ENCODE measurements around the gene FAM236B. TPM values are rescaled to one million over a fixed set of nuclear protein-coding genes. Genes with fewer than 3 reads are reported as not detected.
"Not testable (repeated sequence)": the region's sequence is repeated elsewhere in the genome, so short reads cannot be mapped to it uniquely, and the experiment has no call there.

The FAM236B gene
- total RNA-seq, 2 experiments from 2014 or later: not detected

- intact Hi-C loops (cut with micrococcal nuclease; ENCODE audit: unreplicated experiment); H3K4me3 ChIP-seq (ENCODE audit: low read depth, low read length, poor library complexity, severe bottlenecking); H3K4me1 ChIP-seq (ENCODE audit: insufficient read depth, low read length, poor library complexity, severe bottlenecking); H3K9me3 ChIP-seq (ENCODE audit: low read length); H3K4me2 ChIP-seq (ENCODE audit: low read length); H3K27ac ChIP-seq (ENCODE audit: low read depth, low read length, poor library complexity, severe bottlenecking); H4K20me1 ChIP-seq (ENCODE audit: insufficient read depth, low read length); DNase-seq (ENCODE audit: low spot score); H3K36me3 ChIP-seq (ENCODE audit: insufficient read depth, low read length); BruUV-seq (replicated peaks); CTCF ChIA-PET (ENCODE audit: unreplicated experiment); H3K9me2 ChIP-seq (ENCODE audit: insufficient read depth, low read length); H3K79me2 ChIP-seq (ENCODE audit: insufficient read depth, low read depth, low read length); H2AFZ ChIP-seq (ENCODE audit: low read length); POLR2A ChIA-PET: not testable (repeated sequence)
These were observed 36.9 kb downstream of the FAM236B start for GRCh38 chrX:72745546-72745945.

- BruUV-seq (replicated peaks): no TSS peak
- intact Hi-C loops (cut with micrococcal nuclease; ENCODE audit: unreplicated experiment): no loop called here
- H3K4me1 ChIP-seq (ENCODE audit: insufficient read depth, low read length, poor library complexity, severe bottlenecking): no peaks in the 10 kb centered on the region
- POLR2A ChIA-PET: no interaction called here
- no peaks in the 10 kb centered on the region for H3K9me2 ChIP-seq (ENCODE audit: insufficient read depth, low read length)
- no peaks in the 10 kb centered on the region for H3K36me3 ChIP-seq (ENCODE audit: insufficient read depth, low read length)
- H3K4me2 ChIP-seq (ENCODE audit: low read length): no peak overlapping the region
- H4K20me1 ChIP-seq (ENCODE audit: insufficient read depth, low read length): no peaks in the 10 kb centered on the region
- no peak overlapping the region for H3K4me3 ChIP-seq (ENCODE audit: low read depth, low read length, poor library complexity, severe bottlenecking)
- no peak for TF ChIP-seq CTCF (conservative IDR thresholded peaks at IDR 0.05; ENCODE audit: low read length)
- no peak for TF ChIP-seq EZH2phosphoT487 (IDR thresholded peaks at IDR 0.05; ENCODE audit: borderline replicate concordance, low read depth, low read length)
- H3K79me2 ChIP-seq (ENCODE audit: insufficient read depth, low read depth, low read length): no peaks in the 10 kb centered on the region
- H3K27ac ChIP-seq (ENCODE audit: low read depth, low read length, poor library complexity, severe bottlenecking): no peak overlapping the region
- CTCF ChIA-PET (ENCODE audit: unreplicated experiment): no interaction called here
- no peak for DNase-seq (ENCODE audit: low spot score)
- no peaks in the 10 kb centered on the region for H3K9me3 ChIP-seq (ENCODE audit: low read length)
- H2AFZ ChIP-seq (ENCODE audit: low read length): no peak overlapping the region
These were observed 46.9 kb downstream of the FAM236B start for GRCh38 chrX:72735561-72735960.

GRCh38 chrX:72733636-72734035 lies 48.8 kb downstream of the FAM236B start:
- H3K4me2 ChIP-seq (ENCODE audit: low read length); H3K4me3 ChIP-seq (ENCODE audit: low read depth, low read length, poor library complexity, severe bottlenecking); H3K79me2 ChIP-seq (ENCODE audit: insufficient read depth, low read depth, low read length); H3K4me1 ChIP-seq (ENCODE audit: insufficient read depth, low read length, poor library complexity, severe bottlenecking); POLR2A ChIA-PET; H3K36me3 ChIP-seq (ENCODE audit: insufficient read depth, low read length); H4K20me1 ChIP-seq (ENCODE audit: insufficient read depth, low read length); H2AFZ ChIP-seq (ENCODE audit: low read length); intact Hi-C loops (cut with micrococcal nuclease; ENCODE audit: unreplicated experiment); BruUV-seq (replicated peaks); CTCF ChIA-PET (ENCODE audit: unreplicated experiment); H3K9me3 ChIP-seq (ENCODE audit: low read length); H3K27ac ChIP-seq (ENCODE audit: low read depth, low read length, poor library complexity, severe bottlenecking); DNase-seq (ENCODE audit: low spot score); H3K9me2 ChIP-seq (ENCODE audit: insufficient read depth, low read length): not testable (repeated sequence)

Small RNA genes within 50 kb of the gene (small RNA-seq; reads per million reads assigned to genes)
- gene RNU1-112P: not detected

Other genes with a start within 250 kb of the FAM236B start
- 29.9 and 32.5 TPM in 2 replicates for gene HDAC8, start 209.8 kb downstream of the FAM236B start, total RNA-seq (2014; rRNA removed; shearing (Covaris generic))
- 35.7 and 40.0 TPM in 2 replicates for gene HDAC8, start 209.8 kb downstream of the FAM236B start, total RNA-seq (2022)
- gene PHKA1, start 68.4 kb downstream of the FAM236B start, total RNA-seq (2014; rRNA removed; shearing (Covaris generic)): 0.09 TPM in 1 of 2 replicates, not detected in the other
- gene PHKA1, start 68.4 kb downstream of the FAM236B start, total RNA-seq (2022): not detected in 2 replicates
- gene DMRTC1B, start 5.8 kb downstream of the FAM236B start, total RNA-seq (2014; rRNA removed; shearing (Covaris generic)): not detected in 2 replicates
- gene DMRTC1B, start 5.8 kb downstream of the FAM236B start, total RNA-seq (2022): not detected in 2 replicates
- not detected in 2 replicates for gene FAM236D, start 25.6 kb upstream of the FAM236B start, total RNA-seq (2014; rRNA removed; shearing (Covaris generic))
- not detected in 2 replicates for gene FAM236D, start 25.6 kb upstream of the FAM236B start, total RNA-seq (2022)
- gene FAM236C, start 130.0 kb upstream of the FAM236B start, total RNA-seq (2014; rRNA removed; shearing (Covaris generic)): not detected in 2 replicates
- gene FAM236C, start 130.0 kb upstream of the FAM236B start, total RNA-seq (2022): not detected in 2 replicates
- gene FAM236A, start 155.5 kb upstream of the FAM236B start, total RNA-seq (2014; rRNA removed; shearing (Covaris generic)): not detected in 2 replicates
- not detected in 2 replicates for gene FAM236A, start 155.5 kb upstream of the FAM236B start, total RNA-seq (2022)
- gene DMRTC1, start 161.2 kb upstream of the FAM236B start, total RNA-seq (2014; rRNA removed; shearing (Covaris generic)): not detected in 2 replicates
- not detected in 2 replicates for gene DMRTC1, start 161.2 kb upstream of the FAM236B start, total RNA-seq (2022)
- not detected in 2 replicates for gene PABPC1L2B, start 220.3 kb upstream of the FAM236B start, total RNA-seq (2014; rRNA removed; shearing (Covaris generic))
- gene PABPC1L2B, start 220.3 kb upstream of the FAM236B start, total RNA-seq (2022): not detected in 2 replicates